HG02588 (cell line): ENCODE measurements around the gene MGAT1.
"Not testable (repeated sequence)": the region's sequence is repeated elsewhere in the genome, so short reads cannot be mapped to it uniquely, and the experiment has no call there.

Source experiments
- ATAC-seq: cut with Tn5 transposase; IDR thresholded peaks from one replicate; pipeline ENCODE4 v1.9.1; 2021; ENCODE audit warnings: mild to moderate bottlenecking, moderate library complexity; ENCODE audit not compliant: unreplicated experiment

MGAT1 gene

GRCh38 chr5:180786531-180787398, 15.8 kb downstream of the MGAT1 start:
- no peak for ATAC-seq

- no peak for ATAC-seq
Measured at GRCh38 chr5:180785794-180786221, 16.8 kb downstream of the MGAT1 start.

- ATAC-seq = no peak
Measured at GRCh38 chr5:180785121-180785781, 17.4 kb downstream of the MGAT1 start.

- no peak for ATAC-seq
Measured at GRCh38 chr5:180784497-180785097, 18.0 kb downstream of the MGAT1 start.

GRCh38 chr5:180783340-180784052, 19.1 kb downstream of the MGAT1 start:
- ATAC-seq = no peak

- ATAC-seq = no peak
Measured at GRCh38 chr5:180782748-180783147, 19.9 kb downstream of the MGAT1 start.

GRCh38 chr5:180781900-180782326, 20.7 kb downstream of the MGAT1 start:
- ATAC-seq = not testable (repeated sequence)

GRCh38 chr5:180779985-180780610, 22.5 kb downstream of the MGAT1 start:
- no peak for ATAC-seq

GRCh38 chr5:180777475-180777874, 25.1 kb downstream of the MGAT1 start:
- no peak for ATAC-seq

GRCh38 chr5:180776376-180776775, 26.2 kb downstream of the MGAT1 start:
- ATAC-seq = no peak

- ATAC-seq = no peak
Measured at GRCh38 chr5:180775624-180776023, 27.0 kb downstream of the MGAT1 start.

GRCh38 chr5:180771839-180772238, 30.8 kb downstream of the MGAT1 start:
- no peak for ATAC-seq

GRCh38 chr5:180769821-180770220, 32.8 kb downstream of the MGAT1 start:
- no peak for ATAC-seq

GRCh38 chr5:180755601-180756000, 47.0 kb downstream of the MGAT1 start:
- no peak for ATAC-seq

GRCh38 chr5:180744253-180744652, 58.4 kb downstream of the MGAT1 start:
- no peak for ATAC-seq

- ATAC-seq = no peak
Measured at GRCh38 chr5:180742727-180743126, 59.9 kb downstream of the MGAT1 start.

- ATAC-seq = not testable (repeated sequence)
Measured at GRCh38 chr5:180740953-180741352, 61.7 kb downstream of the MGAT1 start.

GRCh38 chr5:180739958-180740357, 62.6 kb downstream of the MGAT1 start, which contains the start of gene OR2Y1:
Gene OR2Y1, minus strand, starts transcription at chr5:180740058. Its CDS starts 0 bp downstream, at chr5:180740058.
- ATAC-seq = no peak

- no peak for ATAC-seq
Measured at GRCh38 chr5:180739271-180739670, 63.3 kb downstream of the MGAT1 start.

- ATAC-seq = no peak
Measured at GRCh38 chr5:180736536-180736935, 66.1 kb downstream of the MGAT1 start.
